Measurements from ENCODE around the gene MED29.
A peak's percentile ranks its signal among the peaks of the same experiment; 100 is the strongest.

MED29 gene

GRCh38 chr19:39390451-39390750 is 777 bp upstream of the MED29 start:
- FAIRE-seq: no peak

DNA sequence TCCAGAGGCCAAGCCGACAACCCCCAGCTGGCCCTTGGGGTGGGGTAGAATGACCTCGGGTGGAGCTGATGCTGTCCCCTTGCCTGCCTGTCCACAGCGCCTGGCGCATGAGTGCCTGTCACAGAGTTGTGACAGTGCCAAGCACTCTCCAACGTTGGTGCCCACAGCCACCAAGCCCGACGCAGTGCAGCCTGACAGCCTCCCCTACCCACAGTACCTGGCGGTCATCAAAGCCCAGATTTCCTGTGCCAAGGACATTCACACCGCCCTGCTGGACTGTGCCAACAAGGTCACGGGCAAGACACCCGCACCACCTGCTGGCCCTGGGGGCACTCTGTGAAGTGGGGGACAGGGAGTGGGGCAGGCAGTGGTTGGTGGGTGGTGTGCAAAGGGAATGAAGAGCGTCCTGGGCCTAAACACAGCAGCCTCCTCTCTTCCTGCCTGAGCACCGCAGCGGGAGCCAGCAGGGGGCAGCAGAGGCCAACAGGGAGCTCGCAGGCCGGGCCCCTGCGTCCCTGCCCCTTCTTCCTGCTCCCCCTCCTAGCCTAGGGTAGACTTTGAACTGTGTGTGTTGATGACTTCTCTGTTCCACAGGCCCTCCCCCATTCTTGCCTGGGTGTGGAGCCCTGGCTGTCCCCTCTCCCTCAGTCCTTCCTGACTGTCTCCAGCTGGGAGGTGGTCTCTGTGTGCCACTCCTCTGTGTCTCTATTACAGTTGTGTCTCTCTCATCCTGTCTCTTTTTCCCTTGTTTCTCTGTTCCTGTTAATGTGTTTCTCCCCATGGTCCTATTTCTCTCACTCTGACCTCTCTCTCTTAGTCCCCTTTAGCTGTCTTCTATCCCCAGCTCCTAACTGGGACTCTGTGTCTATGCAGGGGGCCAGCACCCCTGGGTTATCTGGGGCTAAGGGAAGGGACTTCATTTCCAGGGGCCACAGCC is 6.5 kb downstream of the MED29 start:
- FAIRE-seq (peak; percentile 86), DNase-seq (ENCODE audit: extremely low spot score, insufficient read length, low read depth) (peak; percentile 74)

More at GRCh38 chr19:39390451-39390750, 777 bp upstream of the MED29 start:
- DNase-seq (ENCODE audit: extremely low spot score, insufficient read length, low read depth): no peak

GRCh38 chr19:39398297-39398864 is 7.2 kb downstream of the MED29 start:
- no peak for DNase-seq (ENCODE audit: extremely low spot score, insufficient read length, low read depth)
- peak; percentile 52 for FAIRE-seq

- no peak for FAIRE-seq
Observed at GRCh38 chr19:39399668-39400050, 8.5 kb downstream of the MED29 start.

GRCh38 chr19:39400061-39400460 is 8.9 kb downstream of the MED29 start:
- no peak for FAIRE-seq
- DNase-seq (ENCODE audit: extremely low spot score, insufficient read length, low read depth): no peak

More at GRCh38 chr19:39399668-39400050, 8.5 kb downstream of the MED29 start:
- DNase-seq (ENCODE audit: extremely low spot score, insufficient read length, low read depth): no peak

DNA sequence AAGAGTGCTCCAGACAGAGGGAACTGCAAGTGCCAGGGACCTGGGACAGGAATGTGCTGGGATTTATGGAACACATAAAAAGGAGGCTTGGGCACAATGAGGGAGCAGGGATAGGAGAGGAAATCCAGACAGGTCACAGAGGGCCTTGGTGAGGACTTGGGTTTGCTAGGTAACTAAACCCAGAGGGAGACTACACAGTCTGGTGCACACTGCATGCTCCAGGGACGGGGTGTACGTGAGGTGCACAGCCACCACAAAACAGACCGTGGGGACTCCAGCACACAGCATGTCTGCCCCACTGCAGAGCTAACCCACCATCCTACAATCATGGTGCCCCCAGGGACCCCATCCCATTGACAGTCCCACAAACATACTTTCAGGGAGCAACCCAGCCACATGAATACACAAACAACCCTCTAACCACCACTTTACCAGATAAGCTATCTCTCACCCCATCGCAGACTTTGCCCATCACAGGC is 9.9 kb downstream of the MED29 start:
- no peak for DNase-seq (ENCODE audit: extremely low spot score, insufficient read length, low read depth)
- no peak for FAIRE-seq

DNA sequence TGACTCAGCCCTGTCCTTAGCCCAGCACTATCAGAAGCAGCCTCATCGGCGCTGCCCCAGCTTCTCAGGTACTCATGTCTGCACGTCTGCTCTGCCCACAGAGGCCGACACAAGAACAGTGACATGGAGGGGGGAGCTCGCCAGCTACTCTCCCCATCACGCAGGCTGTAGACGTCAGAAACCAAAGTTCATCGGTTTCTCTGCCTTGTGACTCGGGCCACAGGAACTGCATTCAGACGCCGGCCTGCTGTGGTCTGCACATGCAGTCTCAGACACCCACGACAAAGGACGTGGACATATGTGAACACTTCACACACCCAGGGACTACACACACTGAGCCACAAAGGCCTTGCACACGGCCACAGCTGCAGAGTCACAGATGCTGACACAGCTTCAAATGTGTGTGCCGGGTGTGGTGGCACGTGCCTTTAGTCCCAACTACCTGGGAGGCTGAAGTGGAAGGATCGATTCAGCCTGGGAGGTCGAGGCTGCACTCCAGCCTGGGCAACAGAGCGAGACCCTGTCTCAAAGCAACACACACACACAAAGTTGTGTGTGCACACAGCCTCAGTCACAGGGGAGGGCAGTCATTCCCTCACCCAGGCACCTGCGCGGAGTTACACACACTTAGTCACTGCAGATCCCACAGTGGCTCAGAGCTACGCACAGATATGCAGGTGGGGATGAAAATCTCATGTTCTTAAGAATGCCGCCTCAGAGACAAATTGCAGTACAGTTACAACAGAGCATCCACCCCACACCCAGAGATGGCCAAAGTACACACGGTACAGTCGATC is 10.6 kb downstream of the MED29 start:
- peak; percentile 89 for FAIRE-seq
- no peak for DNase-seq (ENCODE audit: extremely low spot score, insufficient read length, low read depth)

GRCh38 chr19:39402346-39403300 is 11.4 kb downstream of the MED29 start:
- FAIRE-seq (peak; percentile 84), DNase-seq (ENCODE audit: extremely low spot score, insufficient read length, low read depth) (peak; percentile 44)

GRCh38 chr19:39403331-39404312 is 12.4 kb downstream of the MED29 start:
- FAIRE-seq (peak; percentile 69), DNase-seq (ENCODE audit: extremely low spot score, insufficient read length, low read depth) (no peak)

GRCh38 chr19:39405261-39405957 is 14.2 kb downstream of the MED29 start:
- DNase-seq (ENCODE audit: extremely low spot score, insufficient read length, low read depth): no peak
- no peak for FAIRE-seq

GRCh38 chr19:39405958-39406655 is 14.9 kb downstream of the MED29 start:
- peak; percentile 77 for FAIRE-seq

DNA sequence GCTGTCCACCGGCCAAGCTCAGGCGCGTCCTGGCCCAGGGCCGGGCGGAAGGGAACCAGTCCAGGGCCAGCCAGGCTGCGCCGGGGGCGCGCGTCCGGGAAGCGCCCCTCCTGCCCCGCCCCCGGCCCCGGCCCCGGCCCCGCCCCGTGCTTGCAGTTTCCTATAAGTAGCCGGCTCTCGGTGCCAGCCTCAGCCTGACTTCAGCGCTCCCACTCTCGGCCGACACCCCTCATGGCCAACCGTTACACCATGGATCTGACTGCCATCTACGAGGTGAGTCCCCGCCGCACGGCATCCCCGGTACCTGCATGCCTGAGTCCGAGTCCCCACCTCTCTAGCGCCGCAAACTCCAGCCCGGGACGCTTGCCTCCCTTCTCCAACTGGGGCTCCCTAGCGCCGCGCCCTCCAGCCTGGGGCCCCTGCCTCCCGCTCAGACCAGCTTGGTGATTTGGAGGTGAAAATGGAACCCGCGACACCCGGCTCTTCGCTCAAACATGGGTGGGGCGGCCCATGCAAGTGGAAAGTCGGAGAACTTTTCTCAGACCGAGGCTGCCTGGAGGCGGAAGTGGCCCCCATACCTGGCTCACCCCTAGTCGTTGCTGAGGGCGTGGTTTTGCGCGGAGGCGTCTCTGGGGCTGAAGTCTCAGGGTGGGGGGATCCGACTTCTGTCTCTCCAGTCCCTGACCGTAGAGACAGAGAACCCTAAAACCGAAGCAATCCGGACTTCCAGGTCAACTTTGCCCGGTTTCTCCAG is 15.7 kb downstream of the MED29 start, which contains the start of gene ZFP36:
Gene ZFP36, plus strand, starts transcription at position 192 of the 754 bp plus-strand sequence. Its CDS starts 58 bp downstream, at position 250.
- FAIRE-seq (no peak), DNase-seq (ENCODE audit: extremely low spot score, insufficient read length, low read depth) (no peak)

More at GRCh38 chr19:39405958-39406655, 14.9 kb downstream of the MED29 start:
- DNase-seq (ENCODE audit: extremely low spot score, insufficient read length, low read depth): no peak

- DNase-seq (ENCODE audit: extremely low spot score, insufficient read length, low read depth): no peak
- FAIRE-seq: no peak
Observed at GRCh38 chr19:39407410-39407659, 16.2 kb downstream of the MED29 start.

DNA sequence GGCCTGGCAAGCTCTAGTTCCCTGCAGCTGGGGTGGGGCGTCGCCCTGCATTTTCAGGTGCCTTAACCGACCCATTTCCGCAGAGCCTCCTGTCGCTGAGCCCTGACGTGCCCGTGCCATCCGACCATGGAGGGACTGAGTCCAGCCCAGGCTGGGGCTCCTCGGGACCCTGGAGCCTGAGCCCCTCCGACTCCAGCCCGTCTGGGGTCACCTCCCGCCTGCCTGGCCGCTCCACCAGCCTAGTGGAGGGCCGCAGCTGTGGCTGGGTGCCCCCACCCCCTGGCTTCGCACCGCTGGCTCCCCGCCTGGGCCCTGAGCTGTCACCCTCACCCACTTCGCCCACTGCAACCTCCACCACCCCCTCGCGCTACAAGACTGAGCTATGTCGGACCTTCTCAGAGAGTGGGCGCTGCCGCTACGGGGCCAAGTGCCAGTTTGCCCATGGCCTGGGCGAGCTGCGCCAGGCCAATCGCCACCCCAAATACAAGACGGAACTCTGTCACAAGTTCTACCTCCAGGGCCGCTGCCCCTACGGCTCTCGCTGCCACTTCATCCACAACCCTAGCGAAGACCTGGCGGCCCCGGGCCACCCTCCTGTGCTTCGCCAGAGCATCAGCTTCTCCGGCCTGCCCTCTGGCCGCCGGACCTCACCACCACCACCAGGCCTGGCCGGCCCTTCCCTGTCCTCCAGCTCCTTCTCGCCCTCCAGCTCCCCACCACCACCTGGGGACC is 16.6 kb downstream of the MED29 start:
- no peak for FAIRE-seq
- DNase-seq (ENCODE audit: extremely low spot score, insufficient read length, low read depth): no peak

DNA sequence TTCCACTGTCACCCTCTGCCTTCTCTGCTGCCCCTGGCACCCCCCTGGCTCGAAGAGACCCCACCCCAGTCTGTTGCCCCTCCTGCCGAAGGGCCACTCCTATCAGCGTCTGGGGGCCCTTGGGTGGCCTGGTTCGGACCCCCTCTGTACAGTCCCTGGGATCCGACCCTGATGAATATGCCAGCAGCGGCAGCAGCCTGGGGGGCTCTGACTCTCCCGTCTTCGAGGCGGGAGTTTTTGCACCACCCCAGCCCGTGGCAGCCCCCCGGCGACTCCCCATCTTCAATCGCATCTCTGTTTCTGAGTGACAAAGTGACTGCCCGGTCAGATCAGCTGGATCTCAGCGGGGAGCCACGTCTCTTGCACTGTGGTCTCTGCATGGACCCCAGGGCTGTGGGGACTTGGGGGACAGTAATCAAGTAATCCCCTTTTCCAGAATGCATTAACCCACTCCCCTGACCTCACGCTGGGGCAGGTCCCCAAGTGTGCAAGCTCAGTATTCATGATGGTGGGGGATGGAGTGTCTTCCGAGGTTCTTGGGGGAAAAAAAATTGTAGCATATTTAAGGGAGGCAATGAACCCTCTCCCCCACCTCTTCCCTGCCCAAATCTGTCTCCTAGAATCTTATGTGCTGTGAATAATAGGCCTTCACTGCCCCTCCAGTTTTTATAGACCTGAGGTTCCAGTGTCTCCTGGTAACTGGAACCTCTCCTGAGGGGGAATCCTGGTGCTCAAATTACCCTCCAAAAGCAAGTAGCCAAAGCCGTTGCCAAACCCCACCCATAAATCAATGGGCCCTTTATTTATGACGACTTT is 17.4 kb downstream of the MED29 start:
- DNase-seq (ENCODE audit: extremely low spot score, insufficient read length, low read depth) (no peak), FAIRE-seq (no peak)
